IMR-90 (cell line): ENCODE measurements around the gene COG7. TPM values are rescaled to one million over a fixed set of nuclear protein-coding genes. Genes with fewer than 3 reads are reported as not detected.

Experiments
- ATAC-seq: fragments of 200-7000 bp; cut with Tn5 transposase; 2 replicates; pipeline ENCODE4 v1.9.1; 2020; ENCODE audit warnings: low read depth, mild to moderate bottlenecking, moderate library complexity
- BruUV-seq: library from RNA; stranded (reverse); fragments of 400-500 nt; replicated peaks from 2 replicates; lab custom pipeline; 2021; lab: Mats Ljungman, UMichigan
- CTCF ChIA-PET: fragments of 300-600 bp; formaldehyde crosslinking; extraction: SDS; loops from one replicate; lab custom pipeline; 2021; ENCODE audit warnings: antibody characterized with exemption; lab: Yijun Ruan, JAX
- POLR2A ChIA-PET: fragments of 300-600 bp; sonication (Branson Sonifier 250); formaldehyde crosslinking; loops from one replicate; lab custom pipeline; 2022; ENCODE audit warnings: antibody characterized with exemption; ENCODE audit not compliant: unreplicated experiment; lab: Charles Lee
- DNase-seq: peaks from one replicate; pipeline ENCODE4 v3.0.0; 2013
- H2AFZ ChIP-seq: replicated peaks from 2 replicates; pipeline ENCODE3; 2013; ENCODE audit warnings: low read length, mild to moderate bottlenecking; ENCODE audit not compliant: poor library complexity
- H2AK5ac ChIP-seq: 2 replicates; pipeline ENCODE4 v1.6.1; 2013; ENCODE audit warnings: low read depth, low read length, inconsistent platforms
- H2AK9ac ChIP-seq: replicated peaks from 2 replicates; pipeline ENCODE3; 2013; ENCODE audit warnings: mild to moderate bottlenecking, low read depth, low read length, moderate library complexity; ENCODE audit not compliant: poor library complexity
- H2BK120ac ChIP-seq: 2 replicates; pipeline ENCODE4 v1.6.1; 2013; ENCODE audit warnings: low read depth, low read length, inconsistent platforms
- H2BK15ac ChIP-seq: 3 replicates; pipeline ENCODE4 v1.6.1; 2013; ENCODE audit warnings: low read depth, low read length, inconsistent platforms
- H2BK20ac ChIP-seq: 2 replicates; pipeline ENCODE4 v1.6.1; 2013; ENCODE audit warnings: low read depth, mild to moderate bottlenecking, inconsistent platforms, low read length, moderate library complexity
- H2BK5ac ChIP-seq: 2 replicates; pipeline ENCODE4 v1.6.1; 2013; ENCODE audit warnings: mild to moderate bottlenecking, low read depth, low read length, inconsistent platforms; ENCODE audit not compliant: poor library complexity, severe bottlenecking
- H3K14ac ChIP-seq: replicated peaks from 2 replicates; pipeline ENCODE4 v1.6.1; 2013; ENCODE audit warnings: low read depth, low read length, inconsistent platforms
- H3K18ac ChIP-seq: 2 replicates; pipeline ENCODE4 v1.6.1; 2013; ENCODE audit warnings: low read depth, low read length, control low read depth
- H3K23ac ChIP-seq: 2 replicates; pipeline ENCODE4 v1.6.1; 2013; ENCODE audit warnings: low read depth, low read length, inconsistent platforms
- H3K27ac ChIP-seq: 2 replicates; pipeline ENCODE4 v1.5.1; 2013; ENCODE audit warnings: mild to moderate bottlenecking, control low read depth, low read length; ENCODE audit not compliant: insufficient read depth
- H3K27me3 ChIP-seq: 2 replicates; pipeline ENCODE4 v1.6.1; 2013; ENCODE audit warnings: low read length; ENCODE audit not compliant: control insufficient read depth, insufficient read depth
- H3K36me3 ChIP-seq: 2 replicates; pipeline ENCODE4 v1.6.1; 2013; ENCODE audit warnings: low read length, mixed read lengths; ENCODE audit not compliant: control insufficient read depth, insufficient read depth
- H3K4ac ChIP-seq: 2 replicates; pipeline ENCODE4 v1.6.1; 2013; ENCODE audit warnings: low read depth, low read length, inconsistent platforms
- H3K4me1 ChIP-seq: 2 replicates; pipeline ENCODE4 v1.6.1; 2013; ENCODE audit warnings: low read length, mixed read lengths; ENCODE audit not compliant: control insufficient read depth, insufficient read depth
- H3K4me2 ChIP-seq: 2 replicates; pipeline ENCODE4 v1.6.1; 2013; ENCODE audit warnings: low read depth, mild to moderate bottlenecking, control low read depth, low read length, moderate library complexity
- H3K4me3 ChIP-seq: 2 replicates; pipeline ENCODE4 v1.5.1; 2013; ENCODE audit warnings: low read depth, mild to moderate bottlenecking, control low read depth, low read length, moderate library complexity; ENCODE audit not compliant: insufficient read depth
- H3K56ac ChIP-seq: 2 replicates; pipeline ENCODE4 v1.6.1; 2013; ENCODE audit warnings: low read length, inconsistent platforms; ENCODE audit not compliant: insufficient read depth; ENCODE audit errors: extremely low read depth
- H3K79me1 ChIP-seq, 2 experiments: 2 replicates each; pipeline ENCODE4 v1.6.1; 2013; ENCODE audit warnings: low read length in 2 of 2, inconsistent platforms in 1 of 2, low read depth in 1 of 2
- H3K9ac ChIP-seq: 2 replicates; pipeline ENCODE4 v1.6.1; 2013; ENCODE audit warnings: low read depth, low read length, control low read depth
- H3K9me1 ChIP-seq: 2 replicates; pipeline ENCODE4 v1.6.1; 2013; ENCODE audit warnings: low read length, inconsistent platforms; ENCODE audit not compliant: insufficient read depth
- H3K9me3 ChIP-seq: 2 replicates; pipeline ENCODE4 v1.6.1; 2013; ENCODE audit warnings: low read length; ENCODE audit not compliant: control insufficient read depth, insufficient read depth
- H4K20me1 ChIP-seq: 2 replicates; pipeline ENCODE4 v1.6.1; 2013; ENCODE audit warnings: low read length, inconsistent platforms; ENCODE audit not compliant: insufficient read depth
- H4K5ac ChIP-seq: 2 replicates; pipeline ENCODE4 v1.6.1; 2013; ENCODE audit warnings: mild to moderate bottlenecking, low read depth, low read length, control low read depth
- H4K8ac ChIP-seq, 2 experiments: 2 replicates each; pipeline ENCODE4 v1.6.1; 2013; ENCODE audit warnings: low read depth in 2 of 2, low read length in 2 of 2, control low read depth in 1 of 2, inconsistent platforms in 1 of 2
- H4K91ac ChIP-seq: 2 replicates; pipeline ENCODE4 v1.6.1; 2013; ENCODE audit warnings: low read depth, low read length, inconsistent platforms; ENCODE audit not compliant: insufficient read depth
- BHLHE40 ChIP-seq: fragments of 150-350 bp; IDR thresholded peaks from 2 replicates; pipeline ENCODE4 v1.6.1; 2016; ENCODE audit warnings: mild to moderate bottlenecking, low read depth, low read length
- CHD1 ChIP-seq: IDR thresholded peaks from 2 replicates; pipeline ENCODE4 v1.6.1; 2012; ENCODE audit warnings: low read depth, low read length, improper control_type of control experiment
- CTCF ChIP-seq: conservative IDR thresholded peaks from 2 replicates; pipeline ENCODE4 v1.5.1; 2012; ENCODE audit warnings: mild to moderate bottlenecking, low read depth, low read length, improper control_type of control experiment
- ELK1 ChIP-seq: fragments of 150-350 bp; IDR thresholded peaks from 2 replicates; pipeline ENCODE4 v1.6.1; 2016; ENCODE audit warnings: low read depth, mild to moderate bottlenecking, low read length, moderate library complexity, borderline replicate concordance
- FOS ChIP-seq: fragments of 150-350 bp; IDR thresholded peaks from 2 replicates; pipeline ENCODE4 v1.6.1; 2016; ENCODE audit warnings: low read depth, low read length
- MAZ ChIP-seq: IDR thresholded peaks from 2 replicates; pipeline ENCODE4 v1.6.1; 2012; ENCODE audit warnings: low read depth, mild to moderate bottlenecking, low read length, improper control_type of control experiment, moderate library complexity, borderline replicate concordance
- MXI1 ChIP-seq: IDR thresholded peaks from 2 replicates; pipeline ENCODE4 v1.6.1; 2012; ENCODE audit warnings: low read depth, mild to moderate bottlenecking, low read length, moderate library complexity, borderline replicate concordance
- NFE2L2 ChIP-seq: fragments of 150-350 bp; IDR thresholded peaks from 2 replicates; pipeline ENCODE4 v1.6.1; 2016; ENCODE audit warnings: low read depth, mild to moderate bottlenecking, low read length
- POLR2A ChIP-seq: IDR thresholded peaks from 2 replicates; pipeline ENCODE4 v1.6.1; 2012; ENCODE audit warnings: mild to moderate bottlenecking, low read depth, low read length
- RCOR1 ChIP-seq: IDR thresholded peaks from 2 replicates; pipeline ENCODE4 v1.6.1; 2012; ENCODE audit warnings: mild to moderate bottlenecking, low read length, improper control_type of control experiment; ENCODE audit not compliant: insufficient replicate concordance
- WGBS, 2 experiments: methylation state at CpG; one replicate each; pipeline versions ENCODE4 v1.1.5 to v1.1.7; 2013; ENCODE audit warnings: missing lambda C conversion rate in 2 of 2; ENCODE audit not compliant: insufficient read length in 1 of 2; ENCODE audit errors: extremely low coverage in 2 of 2; 5-methylcytosine and 5-hydroxymethylcytosine counted together
- dilution Hi-C: fragments of 300-500 bp; cut with HindIII; formaldehyde crosslinking; loops from one replicate; pipeline ENCODE4 v1.14.3; 2018; ENCODE audit warnings: low sequenced_read_pairs; ENCODE audit not compliant: unreplicated experiment
- in situ Hi-C: fragments of 300-500 bp; cut with MboI; formaldehyde crosslinking; loops from 3 replicates; pipeline ENCODE4 v1.14.3; 2019; ENCODE audit warnings: low sequenced_read_pairs, inconsistent platforms, mixed read lengths
- intact Hi-C: fragments of 100-400 bp; cut with micrococcal nuclease; formaldehyde crosslinking; loops from 2 replicates; pipeline ENCODE4 v1.10.0; 2022
- polyA plus RNA-seq, 3 experiments: library from polyadenylated mRNA; depleted of rRNA; stranded (reverse); fragments of >200 nt; gene quantifications; 2 replicates each; pipeline ENCODE4 v1.2.3, GENCODE V29; 2012; ENCODE audit warnings: low replicate concordance in 1 of 3
- total RNA-seq: library from RNA; depleted of rRNA; stranded (reverse); fragments of >200 nt; gene quantifications from 2 replicates; pipeline ENCODE4 v1.2.3, GENCODE V29; 2012

The COG7 gene
- total and polyA plus RNA-seq, 2 of the 4 experiments (the other 2 are of a cell fraction), result 28.5 to 43.7 TPM

DNA sequence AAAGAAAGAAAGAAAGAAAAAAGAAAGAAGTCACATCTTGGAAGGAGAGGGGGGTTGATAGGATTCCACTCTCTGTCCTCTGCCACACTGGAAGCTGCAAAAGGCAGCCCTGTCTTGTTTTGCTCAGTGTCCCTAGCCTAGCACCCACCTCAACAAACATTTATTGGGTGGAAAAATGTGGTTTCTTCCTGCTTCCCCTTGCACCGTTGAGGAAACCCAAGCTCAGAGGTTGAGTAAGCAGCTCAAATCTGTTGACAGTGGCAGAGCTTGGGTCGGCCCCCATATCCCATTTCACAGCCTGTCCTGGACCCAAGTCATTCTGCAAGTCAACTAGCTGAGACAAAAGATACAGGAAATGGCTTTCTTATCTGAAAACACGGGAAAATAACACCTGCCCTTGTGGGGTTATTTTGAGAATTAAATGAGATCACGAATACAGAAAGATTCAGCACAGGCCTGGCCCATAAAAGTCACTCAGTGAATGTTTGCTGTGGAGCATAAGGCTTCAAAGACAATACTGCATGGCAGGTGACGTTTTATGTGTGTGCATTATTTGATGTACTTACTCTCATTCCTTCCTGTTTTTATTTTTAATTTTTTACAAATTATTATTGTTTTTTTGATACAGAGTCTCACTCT, 87.3 kb downstream of the COG7 start:
- Histone ChIP-seq H2AFZ (no peak overlapping the region), H2BK5ac (no peak overlapping the region), H3K4ac (no peak overlapping the region), H4K20me1 (no peaks in the 10 kb centered on the region), H3K4me2 (no peak overlapping the region), H3K9ac (no peak overlapping the region), H3K18ac (no peak overlapping the region), H3K9me3 (no peaks in the 10 kb centered on the region), H3K27me3 (peaks cover 6% of the 10 kb centered on the region; the same call in 1 of the 2 replicates), H2AK9ac (no peak overlapping the region), H2BK20ac (no peak overlapping the region), H2AK5ac (no peak overlapping the region), H4K91ac (no peak overlapping the region), H3K27ac (no peak overlapping the region), H3K23ac (no peak overlapping the region), H2BK15ac (no peak overlapping the region), H2BK120ac (no peak overlapping the region), H4K5ac (no peak overlapping the region), H3K9me1 (no peaks in the 10 kb centered on the region; the same call in 1 of the 2 replicates), H3K56ac (no peak overlapping the region), H3K79me1 (no peaks in the 10 kb centered on the region), H4K8ac (no peak overlapping the region), H3K14ac (no peak overlapping the region), H3K36me3 (no peaks in the 10 kb centered on the region), H3K4me1 (no peaks in the 10 kb centered on the region), H3K4me3 (no peak overlapping the region)
- dilution Hi-C loops (no loop called here), intact Hi-C loops (no loop called here), in situ Hi-C loops (no loop called here)
- CTCF ChIA-PET, result interaction anchor here (0.6 kb wide), 1 partner anchor 113 kb away, joined by 3 read pairs; no protein-coding TSS in a partner anchor
- TF ChIP-seq CHD1, result no peak
- TF ChIP-seq MAZ, result no peak
- TF ChIP-seq FOS, result no peak
- TF ChIP-seq MXI1, result no peak
- no peak for TF ChIP-seq ELK1
- no peak for TF ChIP-seq POLR2A
- no peak for TF ChIP-seq RCOR1
- TF ChIP-seq NFE2L2, result no peak
- TF ChIP-seq BHLHE40, result no peak
- no peak for TF ChIP-seq CTCF
- DNase-seq, result no peak
- no peak for ATAC-seq
- POLR2A ChIA-PET, result no interaction called here
- no CpG with 5 or more reads among the region's 5 CpGs for WGBS, 2 experiments
- no TSS peak for BruUV-seq
